Thymus (tissue), 11 donors: Measurements from ENCODE around the gene VWA3A. TPM values are rescaled to one million over a fixed set of nuclear protein-coding genes. Genes with fewer than 3 reads are reported as not detected.
"Not testable (repeated sequence)": the region's sequence is repeated elsewhere in the genome, so short reads cannot be mapped to it uniquely, and the experiment has no call there.

ENCODE experiments used
- DNase-seq, 9 donors: peaks; one replicate each; pipeline ENCODE4 v3.0.0-alpha.2; 2013; ENCODE audit warnings: low spot score in 9 of 9, low read depth in 6 of 9, missing footprints in 1 of 9
- H3K27ac ChIP-seq, 2 donors: one replicate each; pipeline ENCODE4 v1.5.1; 2013; ENCODE audit warnings: control low read depth in 1 of 2, low read depth in 1 of 2, low read length in 1 of 2, mild to moderate bottlenecking in 1 of 2, moderate library complexity in 1 of 2
- H3K27me3 ChIP-seq, 2 donors: one replicate each; pipeline ENCODE4 v1.5.1; 2013; ENCODE audit warnings: low read length in 1 of 2; ENCODE audit not compliant: control insufficient read depth in 2 of 2, insufficient read depth in 1 of 2
- H3K36me3 ChIP-seq, 2 donors: one replicate each; pipeline ENCODE4 v1.5.1; 2013; ENCODE audit warnings: low read length in 1 of 2, mild to moderate bottlenecking in 1 of 2, moderate library complexity in 1 of 2; ENCODE audit not compliant: control insufficient read depth in 2 of 2, insufficient read depth in 2 of 2
- H3K4me1 ChIP-seq, 2 donors: one replicate each; pipeline ENCODE4 v1.5.1; 2013; ENCODE audit warnings: low read length in 2 of 2; ENCODE audit not compliant: control insufficient read depth in 2 of 2, insufficient read depth in 2 of 2
- H3K4me3 ChIP-seq, 2 donors: one replicate each; pipeline ENCODE4 v1.5.1; 2013; ENCODE audit warnings: low read length in 2 of 2, control low read depth in 1 of 2, mild to moderate bottlenecking in 1 of 2
- H3K9me3 ChIP-seq, 2 donors: one replicate each; pipeline ENCODE4 v1.5.1; 2013; ENCODE audit warnings: low read length in 1 of 2, mild to moderate bottlenecking in 1 of 2; ENCODE audit not compliant: control insufficient read depth in 2 of 2, insufficient read depth in 1 of 2
- WGBS: extraction: QIAGEN DNeasy Blood & Tissue Kit; methylation state at CpG from one replicate; pipeline ENCODE4 v1.1.7; 2013; 5-methylcytosine and 5-hydroxymethylcytosine counted together
- polyA plus RNA-seq: library from polyadenylated mRNA; stranded (reverse); fragments of 200-250 nt; gene quantifications from one replicate; pipeline ENCODE4 v1.2.3, GENCODE V29; 2013
- total RNA-seq: library from RNA; stranded (reverse); fragments of 120-200 nt; gene quantifications from one replicate; pipeline ENCODE4 v1.2.4, GENCODE V29; 2013
- donor health status: healthy.

The VWA3A gene
- total and polyA plus RNA-seq, 2 donors, result 0.09 to 0.18 TPM

GRCh38 chr16:22164482-22164881 lies 72.1 kb downstream of the VWA3A start:
- WGBS, result 97% methylated on average over 5 of the region's 5 CpGs
- DNase-seq, result no peak
- Histone ChIP-seq H3K36me3 (no peaks in the 10 kb centered on the region), H3K9me3 (no peaks in the 10 kb centered on the region), H3K4me3 (no peak overlapping the region), H3K27ac (no peak overlapping the region), H3K27me3 (peaks cover 9 to 28% of the 10 kb centered on the region in 2 donors), H3K4me1 (peaks cover 3 to 5% of the 10 kb centered on the region in 2 donors)

- peaks cover 9 to 26% of the 10 kb centered on the region in 2 donors for H3K27me3 ChIP-seq
- no peak overlapping the region for H3K4me3 ChIP-seq
- no peak for DNase-seq
- no peaks in the 10 kb centered on the region for H3K36me3 ChIP-seq
- peaks cover 3 to 5% of the 10 kb centered on the region in 2 donors for H3K4me1 ChIP-seq
- no peak overlapping the region for H3K27ac ChIP-seq
- no peaks in the 10 kb centered on the region for H3K9me3 ChIP-seq
- WGBS, result 98% methylated on average over 16 of the region's 16 CpGs
These were observed 73.4 kb downstream of the VWA3A start for GRCh38 chr16:22165508-22166285.

GRCh38 chr16:22171953-22172352 lies 79.6 kb downstream of the VWA3A start:
- Histone ChIP-seq H3K36me3 (no peaks in the 10 kb centered on the region), H3K4me1 (no peaks in the 10 kb centered on the region), H3K27ac (no peak overlapping the region), H3K27me3 (no peaks in the 10 kb centered on the region), H3K4me3 (no peak overlapping the region), H3K9me3 (no peaks in the 10 kb centered on the region)
- no peak for DNase-seq
- over 99% methylated on average over 6 of the region's 6 CpGs for WGBS

GRCh38 chr16:22172642-22173041 lies 80.3 kb downstream of the VWA3A start:
- H3K9me3 ChIP-seq, DNase-seq, H3K27ac ChIP-seq, H3K27me3 ChIP-seq, H3K4me3 ChIP-seq, H3K4me1 ChIP-seq, H3K36me3 ChIP-seq: not testable (repeated sequence)
- WGBS, result 98% methylated on average over 1 of the region's 1 CpG

- H3K9me3 ChIP-seq, result no peaks in the 10 kb centered on the region
- no peaks in the 10 kb centered on the region for H3K4me1 ChIP-seq
- no peaks in the 10 kb centered on the region for H3K27me3 ChIP-seq
- no peaks in the 10 kb centered on the region for H3K36me3 ChIP-seq
- WGBS, result 59% methylated on average over 9 of the region's 9 CpGs
- no peak overlapping the region for H3K27ac ChIP-seq
- no peak for DNase-seq
- no peak overlapping the region for H3K4me3 ChIP-seq
These were observed 82.3 kb downstream of the VWA3A start for GRCh38 chr16:22174642-22175041.

GRCh38 chr16:22177968-22178930 lies 85.9 kb downstream of the VWA3A start:
- Histone ChIP-seq H3K9me3 (no peaks in the 10 kb centered on the region), H3K36me3 (no peaks in the 10 kb centered on the region), H3K4me1 (no peaks in the 10 kb centered on the region), H3K4me3 (no peak overlapping the region), H3K27ac (no peak overlapping the region), H3K27me3 (no peaks in the 10 kb centered on the region)
- no peak for DNase-seq
- WGBS, result 95% methylated on average over 18 of the region's 18 CpGs

- Histone ChIP-seq H3K27me3 (no peaks in the 10 kb centered on the region), H3K36me3 (no peaks in the 10 kb centered on the region), H3K27ac (no peak overlapping the region), H3K4me3 (no peak overlapping the region), H3K9me3 (no peaks in the 10 kb centered on the region), H3K4me1 (no peaks in the 10 kb centered on the region)
- WGBS, result 93% methylated on average over 11 of the region's 11 CpGs
- DNase-seq, result no peak
These were observed 89.1 kb downstream of the VWA3A start for GRCh38 chr16:22181426-22181825.

GRCh38 chr16:22181843-22182242 lies 89.5 kb downstream of the VWA3A start:
- no peaks in the 10 kb centered on the region for H3K9me3 ChIP-seq
- no peak overlapping the region for H3K4me3 ChIP-seq
- WGBS, result 94% methylated on average over 7 of the region's 7 CpGs
- no peaks in the 10 kb centered on the region for H3K4me1 ChIP-seq
- no peak overlapping the region for H3K27ac ChIP-seq
- H3K27me3 ChIP-seq, result no peaks in the 10 kb centered on the region
- no peak for DNase-seq
- no peaks in the 10 kb centered on the region for H3K36me3 ChIP-seq

GRCh38 chr16:22183335-22183734 lies 91.0 kb downstream of the VWA3A start:
- Histone ChIP-seq H3K27ac (no peak overlapping the region), H3K36me3 (no peaks in the 10 kb centered on the region)
- WGBS, result 96% methylated on average over 5 of the region's 5 CpGs

More at GRCh38 chr16:22183335-22183734, 91.0 kb downstream of the VWA3A start:
- Histone ChIP-seq H3K4me1 (peaks cover 0 to 3% of the 10 kb centered on the region in 2 donors), H3K9me3 (no peaks in the 10 kb centered on the region), H3K4me3 (no peak overlapping the region), H3K27me3 (no peaks in the 10 kb centered on the region)
- no peak for DNase-seq
